ENCODE measurements around the gene NUF2. TPM values are rescaled to one million over a fixed set of nuclear protein-coding genes. Genes with fewer than 3 reads are reported as not detected.

Gene NUF2
- total RNA-seq, 2 donors from 2014 or later: 0.20 to 0.74 TPM

- H3K27ac ChIP-seq: no peak overlapping the region
- TF ChIP-seq, protein P1, sequence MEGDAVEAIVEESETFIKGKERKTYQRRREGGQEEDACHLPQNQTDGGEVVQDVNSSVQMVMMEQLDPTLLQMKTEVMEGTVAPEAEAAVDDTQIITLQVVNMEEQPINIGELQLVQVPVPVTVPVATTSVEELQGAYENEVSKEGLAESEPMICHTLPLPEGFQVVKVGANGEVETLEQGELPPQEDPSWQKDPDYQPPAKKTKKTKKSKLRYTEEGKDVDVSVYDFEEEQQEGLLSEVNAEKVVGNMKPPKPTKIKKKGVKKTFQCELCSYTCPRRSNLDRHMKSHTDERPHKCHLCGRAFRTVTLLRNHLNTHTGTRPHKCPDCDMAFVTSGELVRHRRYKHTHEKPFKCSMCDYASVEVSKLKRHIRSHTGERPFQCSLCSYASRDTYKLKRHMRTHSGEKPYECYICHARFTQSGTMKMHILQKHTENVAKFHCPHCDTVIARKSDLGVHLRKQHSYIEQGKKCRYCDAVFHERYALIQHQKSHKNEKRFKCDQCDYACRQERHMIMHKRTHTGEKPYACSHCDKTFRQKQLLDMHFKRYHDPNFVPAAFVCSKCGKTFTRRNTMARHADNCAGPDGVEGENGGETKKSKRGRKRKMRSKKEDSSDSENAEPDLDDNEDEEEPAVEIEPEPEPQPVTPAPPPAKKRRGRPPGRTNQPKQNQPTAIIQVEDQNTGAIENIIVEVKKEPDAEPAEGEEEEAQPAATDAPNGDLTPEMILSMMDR (IDR thresholded peaks at IDR 0.05): no peak
- no peaks in the 10 kb centered on the region for H3K27me3 ChIP-seq
- H3K36me3 ChIP-seq: peaks cover 4% of the 10 kb centered on the region
- H3K4me1 ChIP-seq: no peaks in the 10 kb centered on the region
- DNase-seq (ENCODE audit: low spot score): no peak
- no peak overlapping the region for H3K4me3 ChIP-seq
- H3K9me3 ChIP-seq: no peaks in the 10 kb centered on the region
These were observed 18.2 kb upstream of the NUF2 start for GRCh38 chr1:163303561-163303960.

DNA sequence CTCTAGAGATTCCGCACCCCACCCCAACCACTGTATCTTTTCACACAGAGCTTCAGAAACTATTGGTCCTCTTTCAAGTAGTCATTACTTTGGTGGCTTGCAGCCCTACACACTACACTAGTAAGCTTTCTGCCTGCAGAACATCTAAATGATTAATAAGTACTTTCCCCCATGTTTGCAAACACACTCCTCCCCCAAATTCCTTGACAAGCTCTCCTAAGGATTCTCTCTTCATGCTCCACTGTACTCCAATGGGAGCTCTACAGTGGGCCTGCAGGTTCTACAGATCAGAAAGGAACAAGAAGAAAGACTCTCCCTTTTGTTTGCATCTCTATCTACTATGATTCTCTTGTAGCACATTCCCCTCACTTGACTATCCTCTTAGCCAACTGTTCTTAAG is 16.3 kb upstream of the NUF2 start:
- TF ChIP-seq, protein P1 (IDR thresholded peaks at IDR 0.05): no peak
- H3K9me3 ChIP-seq: no peaks in the 10 kb centered on the region
- no peak overlapping the region for H3K4me3 ChIP-seq
- no peaks in the 10 kb centered on the region for H3K27me3 ChIP-seq
- H3K36me3 ChIP-seq: peaks cover 1% of the 10 kb centered on the region
- DNase-seq (ENCODE audit: low spot score): no peak
- no peak overlapping the region for H3K27ac ChIP-seq
- no peaks in the 10 kb centered on the region for H3K4me1 ChIP-seq

GRCh38 chr1:163307479-163308171 is 14.1 kb upstream of the NUF2 start:
- TF ChIP-seq, protein P1 (IDR thresholded peaks at IDR 0.05): no peak
- H3K4me1 ChIP-seq: no peaks in the 10 kb centered on the region
- no peaks in the 10 kb centered on the region for H3K36me3 ChIP-seq
- H3K27ac ChIP-seq: no peak overlapping the region
- no peak for DNase-seq (ENCODE audit: low spot score)
- H3K9me3 ChIP-seq: no peaks in the 10 kb centered on the region
- H3K4me3 ChIP-seq: no peak overlapping the region
- no peaks in the 10 kb centered on the region for H3K27me3 ChIP-seq

DNA sequence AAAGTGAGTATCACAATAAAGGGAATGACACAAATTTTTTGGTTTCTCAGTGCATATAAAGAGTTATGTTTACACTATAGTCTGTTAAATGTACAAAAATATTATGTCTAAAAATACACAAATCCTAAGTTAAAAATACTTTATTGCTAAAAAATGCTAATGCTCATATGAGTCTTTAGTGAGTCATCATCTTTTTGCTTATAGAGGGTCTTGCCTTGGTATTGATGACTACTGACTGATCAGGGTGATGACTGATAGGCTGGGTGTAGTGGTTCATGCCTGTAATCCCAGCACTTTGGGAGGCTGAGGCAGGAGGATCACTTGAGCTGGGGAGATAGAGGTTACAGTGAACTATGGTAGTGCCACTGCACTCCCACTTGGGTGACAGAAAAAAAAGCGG is 12.9 kb upstream of the NUF2 start:
- H3K4me1 ChIP-seq: no peaks in the 10 kb centered on the region
- TF ChIP-seq, protein P1 (IDR thresholded peaks at IDR 0.05): no peak
- no peaks in the 10 kb centered on the region for H3K27me3 ChIP-seq
- no peak overlapping the region for H3K27ac ChIP-seq
- H3K9me3 ChIP-seq: no peaks in the 10 kb centered on the region
- no peak for DNase-seq (ENCODE audit: low spot score)
- H3K36me3 ChIP-seq: no peaks in the 10 kb centered on the region
- no peak overlapping the region for H3K4me3 ChIP-seq

GRCh38 chr1:163315773-163316374 is 5.9 kb upstream of the NUF2 start:
- peaks cover 0 to 3% of the 10 kb centered on the region in 2 donors for H3K4me1 ChIP-seq
- H3K4me3 ChIP-seq: no peak overlapping the region
- H3K27me3 ChIP-seq: no peaks in the 10 kb centered on the region
- H3K36me3 ChIP-seq: peaks cover 15% of the 10 kb centered on the region
- no peak for DNase-seq (ENCODE audit: low spot score)
- H3K27ac ChIP-seq: no peak overlapping the region
- TF ChIP-seq, protein P1 (IDR thresholded peaks at IDR 0.05): peak; percentile 61 to 76
- H3K9me3 ChIP-seq: no peaks in the 10 kb centered on the region

Data from right atrium auricular region (tissue), 2 donors.